HepG2 (cell line): ENCODE measurements around the gene RAB35. TPM values are rescaled to one million over a fixed set of nuclear protein-coding genes. Genes with fewer than 3 reads are reported as not detected.

ENCODE experiments used
- BCL3 ChIP-seq: sonication (generic); formaldehyde crosslinking; IDR thresholded peaks from 2 replicates; pipeline ENCODE4 v1.5.1; 2020; ENCODE audit warnings: mild to moderate bottlenecking, missing genetic modification reagents, moderate library complexity
- GATAD1 ChIP-seq: IDR thresholded peaks from 2 replicates; pipeline ENCODE4 v1.6.1; 2016; ENCODE audit warnings: missing genetic modification reagents, missing compliant biosample characterization
- HHEX ChIP-seq: IDR thresholded peaks from 2 replicates; pipeline ENCODE4 v1.6.1; 2016; ENCODE audit warnings: control low read depth
- NFAT5 ChIP-seq: sonication (generic); formaldehyde crosslinking; IDR thresholded peaks from 2 replicates; pipeline ENCODE4 v1.4.0; 2020; ENCODE audit warnings: missing genetic modification reagents
- NFE2L1 ChIP-seq: sonication (generic); formaldehyde crosslinking; IDR thresholded peaks from 2 replicates; pipeline ENCODE4 v1.4.0; 2020; ENCODE audit warnings: missing genetic modification reagents, mild to moderate bottlenecking, borderline replicate concordance
- POGZ ChIP-seq: sonication (generic); formaldehyde crosslinking; IDR thresholded peaks from 2 replicates; pipeline ENCODE4 v1.4.0; 2020; ENCODE audit warnings: mild to moderate bottlenecking, missing genetic modification reagents
- REPIN1 ChIP-seq: sonication (generic); formaldehyde crosslinking; IDR thresholded peaks from 2 replicates; pipeline ENCODE4 v1.8.0; 2022; ENCODE audit warnings: missing genetic modification reagents, low read depth, mild to moderate bottlenecking, borderline replicate concordance
- SAFB2 ChIP-seq: sonication (generic); formaldehyde crosslinking; IDR thresholded peaks from 2 replicates; pipeline ENCODE4 v1.5.1; 2020; ENCODE audit warnings: missing genetic modification reagents, low read depth, mild to moderate bottlenecking, borderline replicate concordance
- SP5 ChIP-seq: IDR thresholded peaks from 2 replicates; pipeline ENCODE4 v1.6.1; 2016; ENCODE audit warnings: low read depth, borderline replicate concordance
- ZKSCAN1 ChIP-seq: fragments of 150-350 bp; IDR thresholded peaks from 2 replicates; pipeline ENCODE4 v1.6.1; 2014; ENCODE audit warnings: low read length
- ZNF414 ChIP-seq: sonication (generic); formaldehyde crosslinking; IDR thresholded peaks from 2 replicates; pipeline ENCODE4 v1.5.0; 2020; ENCODE audit warnings: missing genetic modification reagents
- ZNF510 ChIP-seq: sonication (generic); formaldehyde crosslinking; IDR thresholded peaks from 2 replicates; pipeline ENCODE4 v1.4.0; 2020; ENCODE audit warnings: low read depth, mild to moderate bottlenecking, missing genetic modification reagents
- ZNF660 ChIP-seq: sonication (generic); formaldehyde crosslinking; IDR thresholded peaks from 2 replicates; pipeline ENCODE4 v1.5.1; 2020; ENCODE audit warnings: mild to moderate bottlenecking, low read depth, missing genetic modification reagents, borderline replicate concordance
- ZNF703 ChIP-seq: sonication (generic); formaldehyde crosslinking; IDR thresholded peaks from 2 replicates; pipeline ENCODE4 v1.5.1; 2020; ENCODE audit warnings: missing genetic modification reagents, mild to moderate bottlenecking, moderate library complexity, borderline replicate concordance
- ZNF850 ChIP-seq: sonication (generic); formaldehyde crosslinking; conservative IDR thresholded peaks from 2 replicates; pipeline ENCODE4 v1.9.0; 2021; ENCODE audit warnings: mild to moderate bottlenecking, missing genetic modification reagents
- ZNF879 ChIP-seq: sonication (generic); formaldehyde crosslinking; IDR thresholded peaks from 2 replicates; pipeline ENCODE4 v1.8.1; 2023; ENCODE audit warnings: missing genetic modification reagents
- ZSCAN20 ChIP-seq: sonication (generic); formaldehyde crosslinking; IDR thresholded peaks from 2 replicates; pipeline ENCODE4 v1.4.0; 2020; ENCODE audit warnings: missing genetic modification reagents, mild to moderate bottlenecking, borderline replicate concordance
- ZXDC ChIP-seq: sonication (generic); formaldehyde crosslinking; IDR thresholded peaks from 2 replicates; pipeline ENCODE4 v1.5.0; 2020; ENCODE audit warnings: mild to moderate bottlenecking, missing genetic modification reagents
- polyA plus RNA-seq, 8 experiments: library from polyadenylated mRNA; depleted of rRNA in 3 of 8; stranded (reverse) in 7 of 8; unstranded in 1 of 8; fragments of >200 nt; fragmentation: Illumina TruSeq in 4 of 8; extraction: Trizol in 4 of 8; gene quantifications; 2 replicates each; pipeline versions ENCODE4 v1.2.1 to v1.2.3, GENCODE V29; 2011 to 2016; ENCODE audit warnings: low read depth in 4 of 8, missing spikeins in 1 of 8, mixed read lengths in 1 of 8; ENCODE audit not compliant: insufficient read depth in 1 of 8
- total RNA-seq, 5 experiments: library from RNA; depleted of rRNA; stranded (reverse); fragments of >200 nt; fragmentation: Illumina TruSeq; extraction: Trizol; gene quantifications; 2 replicates each; pipeline ENCODE4 v1.2.3, GENCODE V29; 2016; ENCODE audit warnings: low read depth in 1 of 5

RAB35 gene
- total and polyA plus RNA-seq, 2 of the 13 experiments (the other 11 are each of a cell fraction or from before 2014, with no cell fraction given), result 25.2 to 29.1 TPM

- 0 out of 2 replicates have a peak, but pooled peaks have one; percentile 90 for TF ChIP-seq NFAT5 (CRISPR knock-in tag)
- peak; percentile 91 for TF ChIP-seq REPIN1 (CRISPR knock-in tag)
- TF ChIP-seq ZKSCAN1, result no peak
- TF ChIP-seq NFE2L1, result no peak
- peak; percentile 51; the same call in 1 of the 2 replicates for TF ChIP-seq SP5 (CRISPR knock-in tag)
- TF ChIP-seq ZNF850 (CRISPR knock-in tag), result no peak
- peak; percentile 39; the same call in 1 of the 2 replicates for TF ChIP-seq ZNF703 (CRISPR knock-in tag)
- no peak for TF ChIP-seq HHEX (CRISPR knock-in tag)
- TF ChIP-seq GATAD1 (CRISPR knock-in tag), result peak; percentile 65; the same call in 1 of the 2 replicates
- TF ChIP-seq ZNF414 (CRISPR knock-in tag), result peak; percentile 76; the same call in 1 of the 2 replicates
- TF ChIP-seq POGZ (CRISPR knock-in tag), result no peak; the same call in 1 of the 2 replicates
- peak; percentile 90 for TF ChIP-seq BCL3 (CRISPR knock-in tag)
- TF ChIP-seq ZXDC (CRISPR knock-in tag), result no peak; the same call in 1 of the 2 replicates
- peak; percentile 78; the same call in 1 of the 2 replicates for TF ChIP-seq ZNF510 (CRISPR knock-in tag)
- peak; percentile 89; the same call in 1 of the 2 replicates for TF ChIP-seq ZSCAN20
- TF ChIP-seq ZNF660 (CRISPR knock-in tag), result no peak
- peak; percentile 85; the same call in 1 of the 2 replicates for TF ChIP-seq SAFB2 (CRISPR knock-in tag)
- 0 out of 2 replicates have a peak, but pooled peaks have one; percentile 23 for TF ChIP-seq ZNF879
These were observed 469 bp upstream of the RAB35 start (continued) for GRCh38 chr12:120116792-120117651.
